ENCODE results near the gene FAM156B. TPM values are rescaled to one million over a fixed set of nuclear protein-coding genes. Genes with fewer than 3 reads are reported as not detected.
"Not testable (repeated sequence)": the region's sequence is repeated elsewhere in the genome, so short reads cannot be mapped to it uniquely, and the experiment has no call there.

Gene FAM156B
- total and polyA plus RNA-seq, 2 of the 8 experiments (the other 6 are each of a cell fraction or from before 2014, with no cell fraction given), result 9.1 to 36.2 TPM

DNA sequence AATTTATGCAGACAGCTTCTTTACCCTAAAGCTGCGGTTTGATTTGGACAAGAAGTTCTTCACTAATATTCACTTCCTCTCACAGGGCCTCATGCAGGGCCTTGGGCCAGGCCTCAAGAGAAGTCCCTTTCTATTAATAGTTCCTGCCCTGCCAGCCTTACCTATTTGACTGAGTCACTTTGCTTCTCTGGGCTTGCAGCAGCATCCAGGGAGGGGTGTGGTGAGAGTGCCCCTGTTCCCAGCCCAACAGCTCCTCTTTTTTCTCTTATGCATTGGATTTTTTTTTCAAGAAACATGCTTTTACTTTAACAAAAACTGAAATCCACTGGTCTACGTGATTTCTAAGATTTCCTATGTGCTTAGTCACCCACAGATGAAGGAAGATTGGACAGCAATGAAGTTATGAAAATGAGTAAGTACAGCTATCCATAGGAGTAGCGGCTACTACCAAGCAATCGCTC, 26.7 kb downstream of the FAM156B start (continued):
- TF ChIP-seq TEAD4 (IDR thresholded peaks at IDR 0.05; ENCODE audit: low read depth, low read length) (no peak), SUZ12 (IDR thresholded peaks at IDR 0.05; ENCODE audit: low read length) (no peak), KDM5A (IDR thresholded peaks at IDR 0.05; ENCODE audit: low read length) (no peak), ZNF274 (IDR thresholded peaks at IDR 0.05; ENCODE audit: borderline replicate concordance, extremely low read depth, low read length) (no peak)

- H2AK5ac ChIP-seq (ENCODE audit: low read depth, low read length); H3K23me2 ChIP-seq (ENCODE audit: low read depth, low read length); H2BK20ac ChIP-seq (ENCODE audit: low read length); H2BK12ac ChIP-seq (ENCODE audit: low read depth, low read length); H3K4ac ChIP-seq (replicated peaks; ENCODE audit: insufficient read length, low read depth, low read length); H4K8ac ChIP-seq (ENCODE audit: extremely low read depth, insufficient read depth, low read length); H3K27me3 ChIP-seq (replicated peaks in 1 of 4; ENCODE audit: control insufficient read depth in 3 of 4, extremely low read depth in 1 of 4, insufficient read depth in 3 of 4, low read length in 3 of 4); H3K4me3 ChIP-seq (ENCODE audit: extremely low read depth in 1 of 4, insufficient read depth in 2 of 4, low read depth in 3 of 4, low read length in 4 of 4); H4K5ac ChIP-seq (ENCODE audit: insufficient read length, low read depth, low read length); H3K27ac ChIP-seq (ENCODE audit: low read depth, low read length); H3K36me3 ChIP-seq (ENCODE audit: control insufficient read depth in 2 of 4, insufficient read depth in 4 of 4, low read length in 3 of 4); H4K20me1 ChIP-seq (replicated peaks in 1 of 2; ENCODE audit: control insufficient read depth in 1 of 2, insufficient read depth in 2 of 2, low read length in 2 of 2); H2AFZ ChIP-seq (ENCODE audit: low read length); H3K23ac ChIP-seq (ENCODE audit: insufficient read length); H3K4me1 ChIP-seq (replicated peaks in 1 of 4; ENCODE audit: control insufficient read depth in 3 of 4, insufficient read depth in 4 of 4, low read length in 3 of 4); H3K9me3 ChIP-seq (ENCODE audit: insufficient read depth in 2 of 2, low read depth in 1 of 2, low read length in 1 of 2); CTCF ChIA-PET (ENCODE audit: partially characterized antibody); H3K14ac ChIP-seq (ENCODE audit: insufficient read length); H2BK5ac ChIP-seq (ENCODE audit: low read depth, low read length); H3K56ac ChIP-seq (replicated peaks; ENCODE audit: insufficient read length, low read depth, low read length); DNase-seq (ENCODE audit: low read depth in 1 of 2, low spot score in 2 of 2); H3K18ac ChIP-seq (ENCODE audit: extremely low read depth, low read length); FAIRE-seq; H3K79me2 ChIP-seq (ENCODE audit: control insufficient read depth in 1 of 2, insufficient read depth in 2 of 2, low read length in 2 of 2); H3K9ac ChIP-seq (replicated peaks in 1 of 4; ENCODE audit: extremely low read depth in 1 of 4, low read depth in 3 of 4, low read length in 3 of 4); H3K4me2 ChIP-seq (ENCODE audit: insufficient read depth in 1 of 2, low read depth in 2 of 2, low read length in 2 of 2); H2BK15ac ChIP-seq (ENCODE audit: low read length); H3K79me1 ChIP-seq (ENCODE audit: low read depth, low read length); H4K91ac ChIP-seq (replicated peaks; ENCODE audit: insufficient read length, low read length); H2BK120ac ChIP-seq (replicated peaks; ENCODE audit: low read depth, low read length): not testable (repeated sequence)
- POLR2A ChIA-PET (ENCODE audit: partially characterized antibody), result interaction anchor here (1.5 kb wide), 1 partner anchor 148 kb away, joined by 4 read pairs; no protein-coding TSS in a partner anchor
- 79% methylated on average over 6 of the region's 6 CpGs; no CpG with 5 or more reads in 1 of the 2 experiments for WGBS, 2 experiments (ENCODE audit: extremely low coverage in 1 of 2, insufficient coverage in 1 of 2, insufficient read length in 1 of 2, insufficient replicate concordance in 2 of 2, low coverage in 1 of 2, low lambda C conversion rate in 2 of 2, missing lambda C conversion rate in 1 of 2)
These were observed 33.1 kb downstream of the FAM156B start for GRCh38 chrX:52930214-52930613.

Data from H1 (cell line).